Measurements from ENCODE around the gene CASS4.

GRCh38 chr20:56426926-56427325 lies 14.9 kb downstream of the CASS4 start:
- TF ChIP-seq YY1 (IDR thresholded peaks at IDR 0.05; ENCODE audit: extremely low read depth, insufficient replicate concordance, low read depth, low read length) (no peak), POLR2A (IDR thresholded peaks at IDR 0.05; ENCODE audit: borderline replicate concordance, extremely low read depth, insufficient read depth, insufficient read length) (no peak), EZH2 (IDR thresholded peaks at IDR 0.05) (no peak), CTCF (IDR thresholded peaks at IDR 0.05 in 2 of 3, conservative IDR thresholded peaks at IDR 0.05 in 1 of 3; ENCODE audit: borderline replicate concordance in 1 of 3, insufficient read depth in 1 of 3, low read depth in 2 of 3, low read length in 2 of 3) (no peak), REST (IDR thresholded peaks at IDR 0.05; ENCODE audit: low read depth) (no peak), MAX (IDR thresholded peaks at IDR 0.05) (no peak), CEBPB (IDR thresholded peaks at IDR 0.05; ENCODE audit: low read depth) (no peak), EGR1 (IDR thresholded peaks at IDR 0.05; ENCODE audit: low read depth) (no peak), SP1 (IDR thresholded peaks at IDR 0.05; ENCODE audit: low read depth) (no peak), EZH2phosphoT487 (IDR thresholded peaks at IDR 0.05; ENCODE audit: borderline replicate concordance) (no peak), RAD21 (IDR thresholded peaks at IDR 0.05; ENCODE audit: low read depth) (no peak)
- TF ChIP-seq, protein P1, sequence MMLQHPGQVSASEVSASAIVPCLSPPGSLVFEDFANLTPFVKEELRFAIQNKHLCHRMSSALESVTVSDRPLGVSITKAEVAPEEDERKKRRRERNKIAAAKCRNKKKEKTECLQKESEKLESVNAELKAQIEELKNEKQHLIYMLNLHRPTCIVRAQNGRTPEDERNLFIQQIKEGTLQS (IDR thresholded peaks at IDR 0.05) = no peak

Measured in HCT116 (cell line).